Choroid plexus epithelial cell (primary cell): Measurements from ENCODE around the gene NFIX.

Source experiments
- DNase-seq: peaks from one replicate; pipeline ENCODE4 v3.0.0-alpha.2; 2010; ENCODE audit warnings: low read depth
- H3K4me3 ChIP-seq: 2 replicates; pipeline ENCODE4 v1.5.1; 2011; ENCODE audit warnings: low read depth, mild to moderate bottlenecking, control low read depth, low read length, moderate library complexity
- TF ChIP-seq, protein P1 (sequence below): conservative IDR thresholded peaks from 2 replicates; pipeline ENCODE4 v1.5.1; 2011; ENCODE audit warnings: low read depth, mild to moderate bottlenecking, control low read depth, inconsistent platforms, low read length, moderate library complexity

NFIX gene

DNA sequence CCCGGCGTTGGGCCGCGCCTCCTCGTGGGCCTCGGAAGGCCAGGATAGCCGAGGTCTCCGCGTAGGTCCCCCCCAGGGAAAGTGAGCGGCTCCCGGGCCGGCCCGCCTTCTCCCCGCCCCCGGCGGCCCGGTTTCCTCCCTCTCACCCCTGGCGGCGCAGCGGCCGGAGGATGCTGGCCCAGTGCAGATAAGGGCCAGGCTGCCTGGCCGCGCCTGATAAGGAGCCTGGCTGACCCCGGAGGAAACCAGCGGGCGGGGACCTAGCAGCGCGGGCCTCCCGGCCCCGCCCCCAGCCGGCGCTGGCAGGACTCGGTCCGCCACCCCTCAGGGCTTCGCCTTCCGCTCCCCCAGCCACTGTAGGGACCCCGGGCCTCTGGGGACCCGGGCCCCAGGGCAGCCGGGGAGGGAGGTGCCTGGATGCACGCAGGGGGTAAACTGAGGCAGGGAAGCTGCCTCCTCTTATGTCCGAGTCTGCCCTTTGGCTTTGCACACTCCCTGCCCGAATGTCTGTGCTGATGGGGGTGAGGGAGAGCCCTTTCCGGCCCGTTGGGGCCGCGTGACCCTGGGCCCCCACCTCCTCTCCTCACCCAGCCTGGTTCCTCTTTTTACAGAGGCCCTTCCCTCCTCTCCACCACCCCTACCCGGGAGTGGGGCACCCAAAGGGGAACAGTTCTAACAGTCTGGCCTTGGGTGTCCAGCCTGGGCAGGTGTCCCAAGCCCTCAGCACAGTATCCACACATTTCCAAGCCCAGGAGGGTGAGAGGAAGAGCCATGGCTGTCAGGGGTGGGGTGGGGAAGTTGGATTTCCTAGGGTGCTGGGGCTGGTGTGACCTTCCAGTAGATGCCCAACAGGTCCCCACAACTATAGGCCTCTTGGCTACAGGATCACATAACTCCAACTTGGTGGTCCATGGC lies 107.6 kb downstream of the NFIX start, which contains the start of gene LYL1:
Gene LYL1 (minus strand): TSS at position 193 of the 915 bp plus-strand sequence. CDS start 1,687 bp downstream, outside the sequence.
- DNase-seq, result no peak

DNA sequence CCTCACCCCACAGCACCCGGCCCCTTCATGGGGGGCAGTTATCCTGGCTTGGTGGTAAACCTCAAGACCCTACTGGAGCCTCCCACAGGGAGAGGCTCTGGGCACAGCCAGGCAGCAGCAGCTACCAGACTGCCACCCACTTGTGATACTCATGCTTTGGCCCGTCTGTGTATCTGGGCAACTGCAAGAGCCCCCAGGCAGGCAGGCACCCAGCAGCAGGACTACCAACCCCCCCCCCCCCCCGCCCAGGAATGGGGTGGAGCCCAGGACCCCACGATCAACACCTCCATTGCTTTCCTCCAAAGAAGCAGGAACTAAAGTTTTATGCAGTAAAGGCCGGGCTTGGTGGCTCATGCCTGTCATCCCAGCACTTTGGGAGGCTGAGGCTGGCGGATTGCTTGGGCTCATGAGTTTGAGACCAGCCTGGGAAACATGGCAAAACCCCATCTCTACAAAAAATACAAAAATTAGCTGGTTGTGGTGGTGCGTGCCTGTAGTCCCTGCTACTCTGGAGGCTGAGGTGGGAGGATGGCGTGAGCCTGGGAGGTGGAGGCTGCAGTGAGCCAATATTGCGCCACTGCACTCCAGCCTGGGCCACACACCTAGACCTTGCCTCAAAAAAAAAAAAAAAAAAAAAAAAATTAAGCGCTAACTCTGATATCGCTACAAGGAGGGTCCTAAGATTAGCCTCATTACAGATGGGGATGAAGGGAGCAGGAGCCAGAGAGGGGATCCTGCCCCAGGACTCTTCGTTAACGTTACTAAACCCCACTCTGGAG lies 108.5 kb downstream of the NFIX start:
- TF ChIP-seq, protein P1, sequence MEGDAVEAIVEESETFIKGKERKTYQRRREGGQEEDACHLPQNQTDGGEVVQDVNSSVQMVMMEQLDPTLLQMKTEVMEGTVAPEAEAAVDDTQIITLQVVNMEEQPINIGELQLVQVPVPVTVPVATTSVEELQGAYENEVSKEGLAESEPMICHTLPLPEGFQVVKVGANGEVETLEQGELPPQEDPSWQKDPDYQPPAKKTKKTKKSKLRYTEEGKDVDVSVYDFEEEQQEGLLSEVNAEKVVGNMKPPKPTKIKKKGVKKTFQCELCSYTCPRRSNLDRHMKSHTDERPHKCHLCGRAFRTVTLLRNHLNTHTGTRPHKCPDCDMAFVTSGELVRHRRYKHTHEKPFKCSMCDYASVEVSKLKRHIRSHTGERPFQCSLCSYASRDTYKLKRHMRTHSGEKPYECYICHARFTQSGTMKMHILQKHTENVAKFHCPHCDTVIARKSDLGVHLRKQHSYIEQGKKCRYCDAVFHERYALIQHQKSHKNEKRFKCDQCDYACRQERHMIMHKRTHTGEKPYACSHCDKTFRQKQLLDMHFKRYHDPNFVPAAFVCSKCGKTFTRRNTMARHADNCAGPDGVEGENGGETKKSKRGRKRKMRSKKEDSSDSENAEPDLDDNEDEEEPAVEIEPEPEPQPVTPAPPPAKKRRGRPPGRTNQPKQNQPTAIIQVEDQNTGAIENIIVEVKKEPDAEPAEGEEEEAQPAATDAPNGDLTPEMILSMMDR, result no peak
- DNase-seq, result no peak
- H3K4me3 ChIP-seq, result no peak overlapping the region

More for the DNA sequence above, 107.6 kb downstream of the NFIX start, which contains the start of gene LYL1:
- H3K4me3 ChIP-seq, result peak within 1 kb of the TSS; percentile 41
- TF ChIP-seq, protein P1, result no peak

DNA sequence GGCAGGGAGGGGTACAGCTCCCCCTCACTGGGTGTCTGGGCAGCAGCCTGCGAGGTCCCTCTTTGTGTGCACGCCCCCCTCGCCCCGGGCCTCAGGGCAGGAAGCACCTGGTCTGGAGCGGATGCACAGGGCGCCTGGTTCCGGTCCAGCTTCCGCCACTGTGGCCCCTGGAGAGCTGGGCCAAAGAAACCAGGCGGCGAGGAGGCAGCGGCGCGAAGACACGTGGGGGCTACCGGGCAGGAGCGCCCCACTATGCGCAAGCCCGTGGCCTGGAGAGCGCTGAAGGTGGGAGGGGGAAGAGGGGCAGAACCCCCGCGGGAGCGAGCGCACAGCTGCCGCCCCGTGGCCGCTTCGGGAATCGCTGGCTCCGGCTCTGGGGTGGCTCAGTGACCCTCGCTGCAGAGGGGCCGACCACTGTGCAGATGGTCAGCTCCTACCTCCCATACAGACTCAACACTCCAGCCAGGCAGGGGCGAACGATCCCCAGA lies 109.1 kb downstream of the NFIX start:
- H3K4me3 ChIP-seq, result no peak overlapping the region
- DNase-seq, result no peak
- TF ChIP-seq, protein P1, result peak; percentile 74

DNA sequence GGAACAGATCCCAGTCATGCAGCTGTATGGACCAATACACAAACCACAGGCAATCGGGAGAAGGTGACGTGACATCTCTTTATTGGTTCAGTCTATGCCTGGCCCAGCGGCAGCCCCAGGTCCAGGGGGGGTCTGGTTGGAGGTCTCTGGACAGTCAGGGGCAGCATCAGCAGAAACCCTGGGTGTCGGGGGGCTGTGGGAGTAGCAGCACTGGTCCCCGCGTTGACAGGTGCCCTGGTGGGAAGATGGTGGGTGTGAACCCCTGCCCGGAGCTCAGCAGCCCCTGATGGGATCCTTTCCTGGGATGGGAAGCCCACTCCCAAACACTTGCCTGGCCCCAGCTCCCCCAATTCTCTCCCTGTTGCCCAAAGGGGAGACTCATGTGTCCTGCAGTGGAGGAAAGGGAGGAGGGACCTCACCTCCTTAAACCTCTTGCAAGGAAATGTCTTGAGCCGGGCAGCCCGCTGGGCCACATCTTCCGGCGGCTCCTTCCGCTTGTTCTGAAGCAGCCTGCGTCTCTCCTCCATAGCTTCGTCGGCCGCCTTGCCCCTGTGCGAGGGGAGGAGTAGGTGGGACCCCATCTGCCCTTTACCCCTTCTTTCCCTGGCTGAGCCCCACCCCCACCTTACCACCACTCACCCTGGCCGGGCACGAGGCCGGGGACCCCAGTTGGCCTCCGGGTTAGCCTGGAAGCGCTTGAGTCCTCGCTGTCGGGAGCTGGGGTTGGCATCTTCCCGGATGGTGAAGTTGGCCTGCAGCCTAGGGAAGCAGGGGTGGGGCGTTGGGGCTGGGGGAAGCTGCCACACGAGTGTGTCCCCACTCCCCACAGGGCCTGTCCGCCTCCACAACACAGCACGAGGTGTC lies 109.8 kb downstream of the NFIX start:
- DNase-seq, result no peak
- TF ChIP-seq, protein P1, result no peak
- H3K4me3 ChIP-seq, result no peak overlapping the region

DNA sequence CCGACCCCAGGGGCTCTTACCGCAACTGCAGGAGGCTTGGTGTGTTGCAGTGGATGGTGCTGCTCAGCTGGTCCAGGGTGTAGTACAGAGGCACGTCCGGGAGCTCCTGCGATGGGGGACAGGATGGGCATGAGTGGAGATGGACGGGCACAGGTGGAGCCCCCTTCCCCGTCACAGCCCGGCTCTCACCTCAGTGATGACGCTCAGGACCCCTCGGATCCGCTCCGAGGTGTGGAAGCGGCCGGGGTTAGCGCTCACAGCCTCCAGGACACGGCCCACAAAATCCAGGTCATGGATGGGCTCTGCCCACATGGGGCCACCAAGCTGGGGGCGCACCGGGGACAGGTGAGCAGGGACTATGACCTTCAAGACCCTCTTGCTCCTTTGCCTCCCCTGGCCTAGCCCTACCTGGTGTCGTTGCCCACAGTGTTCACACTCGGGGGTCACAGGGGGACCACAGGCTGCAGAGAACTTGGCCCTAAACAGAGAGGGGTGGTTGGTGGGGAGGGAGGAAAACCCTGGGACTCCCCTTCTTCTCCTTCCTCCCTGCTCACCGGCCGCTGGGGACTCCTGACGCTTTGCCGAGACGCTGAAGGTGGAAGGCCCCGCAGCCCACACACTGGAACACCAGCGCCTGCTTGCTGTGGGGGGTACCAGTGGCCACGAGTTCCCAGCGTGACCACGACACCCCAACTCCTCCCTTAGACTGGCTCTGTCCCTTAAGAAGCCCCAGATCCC lies 114.3 kb downstream of the NFIX start:
- TF ChIP-seq, protein P1, result no peak
- H3K4me3 ChIP-seq, result no peak overlapping the region
- no peak for DNase-seq

DNA sequence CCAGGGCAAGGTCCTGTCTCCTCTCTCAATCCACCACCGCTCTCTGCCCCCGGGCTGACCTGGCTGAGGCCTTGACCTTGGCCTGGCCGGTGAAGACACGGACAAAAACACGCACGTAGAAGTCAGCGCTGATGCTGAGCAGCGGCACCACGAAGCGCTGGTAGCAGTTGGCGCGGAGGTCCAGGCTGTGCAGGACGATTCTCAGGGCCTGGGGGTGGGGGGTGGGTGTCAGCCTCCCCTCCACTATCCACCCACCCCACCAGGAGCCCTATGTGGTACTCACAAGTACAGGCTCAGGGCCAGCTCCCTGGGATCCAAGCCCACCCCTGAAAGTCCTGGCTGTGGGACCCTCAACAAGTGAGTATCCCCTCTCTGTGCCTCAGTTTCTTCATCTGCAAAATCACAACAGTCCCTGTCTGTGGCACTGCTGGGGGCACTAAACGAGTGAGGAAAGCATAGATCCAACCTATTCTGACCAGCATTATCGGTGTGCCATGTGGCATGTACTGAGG lies 114.9 kb downstream of the NFIX start:
- no peak for DNase-seq
- no peak overlapping the region for H3K4me3 ChIP-seq
- TF ChIP-seq, protein P1, result no peak
